HG03097 (cell line): ENCODE data around the gene TEX26.

Experiments
- ATAC-seq: cut with Tn5 transposase; IDR thresholded peaks from one replicate; pipeline ENCODE4 v1.9.1; 2021; ENCODE audit not compliant: unreplicated experiment, low FRiP score

The TEX26 gene

GRCh38 chr13:31011193-31011860 lies 78.9 kb downstream of the TEX26 start:
- no peak for ATAC-seq

GRCh38 chr13:31011901-31012654 lies 79.6 kb downstream of the TEX26 start:
- no peak for ATAC-seq

- ATAC-seq, result no peak
Measured at GRCh38 chr13:31012655-31013024, 80.2 kb downstream of the TEX26 start.

- no peak for ATAC-seq
Measured at GRCh38 chr13:31014456-31014855, 82.0 kb downstream of the TEX26 start.

GRCh38 chr13:31015199-31015598 lies 82.7 kb downstream of the TEX26 start:
- no peak for ATAC-seq

GRCh38 chr13:31016342-31017325 lies 84.2 kb downstream of the TEX26 start:
- no peak for ATAC-seq

GRCh38 chr13:31018511-31018910 lies 86.1 kb downstream of the TEX26 start:
- no peak for ATAC-seq

GRCh38 chr13:31020996-31021395 lies 88.5 kb downstream of the TEX26 start:
- ATAC-seq, result no peak

- no peak for ATAC-seq
Measured at GRCh38 chr13:31022288-31022895, 89.9 kb downstream of the TEX26 start.

- no peak for ATAC-seq
Measured at GRCh38 chr13:31022928-31023530, 90.6 kb downstream of the TEX26 start.
